Hematopoietic multipotent progenitor cell treated with erythropoietin and hydrocortisone succinate and interleukin-3 and kit ligand, for 4 days (in vitro differentiated cells): ENCODE data around the gene GATA1.
"Not testable (repeated sequence)": the region's sequence is repeated elsewhere in the genome, so short reads cannot be mapped to it uniquely, and the experiment has no call there.

Experiments used
- DNase-seq: peaks from one replicate; pipeline ENCODE4 v3.0.0-alpha.2; 2015

GATA1 gene

DNA sequence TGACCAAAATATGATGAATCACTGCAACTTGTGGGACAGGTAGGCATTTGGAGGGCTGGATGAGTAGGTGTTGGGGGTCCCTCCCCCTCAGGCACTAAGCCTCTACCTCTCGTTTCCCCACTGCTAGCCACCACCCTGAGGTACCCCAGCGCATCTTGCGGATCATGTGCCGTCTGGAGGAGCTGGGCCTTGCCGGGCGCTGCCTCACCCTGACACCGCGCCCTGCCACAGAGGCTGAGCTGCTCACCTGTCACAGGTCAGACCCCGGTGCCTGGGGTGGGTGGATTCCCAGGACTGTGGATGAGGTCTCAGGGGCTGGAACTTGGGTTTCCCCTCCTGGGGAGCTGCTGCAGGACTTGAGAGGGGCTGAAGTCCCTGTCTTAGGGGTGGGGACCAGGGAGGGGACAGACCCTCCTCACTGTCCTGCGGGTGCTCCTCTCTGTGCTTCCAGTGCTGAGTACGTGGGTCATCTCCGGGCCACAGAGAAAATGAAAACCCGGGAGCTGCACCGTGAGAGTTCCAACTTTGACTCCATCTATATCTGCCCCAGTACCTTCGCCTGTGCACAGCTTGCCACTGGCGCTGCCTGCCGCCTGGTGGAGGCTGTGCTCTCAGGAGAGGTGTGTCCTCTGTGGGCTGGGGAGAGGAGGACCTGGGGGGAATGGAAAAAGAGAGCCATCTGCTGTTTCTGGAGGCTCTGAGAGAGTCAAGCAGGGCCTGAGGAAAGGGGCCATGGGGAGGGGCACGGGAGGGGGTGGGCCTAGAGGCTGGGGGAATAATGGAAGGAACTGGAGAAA, 29.8 kb downstream of the GATA1 start:
- no peak for DNase-seq

- no peak for DNase-seq
Observed at GRCh38 chrX:48818098-48818497, 31.7 kb downstream of the GATA1 start.

- DNase-seq = no peak
Observed at GRCh38 chrX:48818866-48819265, 32.5 kb downstream of the GATA1 start.

GRCh38 chrX:48819394-48819793, 33.0 kb downstream of the GATA1 start:
- not testable (repeated sequence) for DNase-seq

DNA sequence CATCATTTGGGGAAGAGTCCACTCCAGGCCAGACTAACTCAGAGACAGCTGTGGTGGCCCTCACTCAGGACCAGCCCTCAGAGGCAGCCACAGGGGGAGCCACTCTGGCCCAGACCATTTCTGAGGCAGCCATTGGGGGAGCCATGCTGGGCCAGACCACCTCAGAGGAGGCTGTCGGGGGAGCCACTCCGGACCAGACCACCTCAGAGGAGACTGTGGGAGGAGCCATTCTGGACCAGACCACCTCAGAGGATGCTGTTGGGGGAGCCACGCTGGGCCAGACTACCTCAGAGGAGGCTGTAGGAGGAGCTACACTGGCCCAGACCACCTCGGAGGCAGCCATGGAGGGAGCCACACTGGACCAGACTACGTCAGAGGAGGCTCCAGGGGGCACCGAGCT, 36.7 kb downstream of the GATA1 start:
- no peak for DNase-seq

- DNase-seq = no peak
Observed at GRCh38 chrX:48824066-48824465, 37.7 kb downstream of the GATA1 start.

DNA sequence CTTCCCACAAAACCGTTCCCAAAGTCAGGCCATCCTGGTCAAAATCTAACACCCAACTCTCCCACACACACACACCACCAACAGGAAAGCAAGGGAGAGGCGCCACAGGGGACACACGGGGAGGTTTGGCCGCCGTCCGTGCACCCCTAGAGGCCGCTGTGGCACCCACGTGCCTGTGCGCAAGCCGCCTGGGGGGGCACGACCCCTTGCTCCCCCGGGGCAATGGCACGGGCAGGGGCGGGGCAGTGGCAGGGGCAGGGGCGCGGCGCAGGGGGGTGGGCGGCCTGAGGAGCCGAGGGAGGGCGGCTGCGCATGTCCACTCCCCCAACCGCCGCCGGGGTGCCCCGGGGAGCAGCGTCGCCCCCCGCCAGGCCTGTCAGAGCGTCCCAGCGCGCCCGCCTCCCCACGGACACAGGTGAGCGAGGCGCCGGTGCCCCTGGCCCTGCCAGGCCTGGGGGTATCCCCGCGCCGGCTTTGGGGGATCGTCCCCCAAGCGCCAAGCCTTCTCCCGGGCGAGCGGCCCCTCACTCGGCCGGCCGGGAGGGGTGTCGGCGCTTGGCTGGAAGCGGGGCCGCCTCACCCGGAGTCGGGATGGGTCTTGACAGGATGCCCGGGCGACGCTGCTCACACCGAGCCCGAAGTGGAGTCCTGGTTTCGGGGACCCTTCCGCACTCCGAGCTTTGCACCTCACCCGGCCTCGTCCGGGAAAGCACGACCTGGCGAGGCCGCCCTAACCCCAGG, 39.9 kb downstream of the GATA1 start, which contains the start of gene ERAS:
ERAS (plus strand) TSS at position 379 of the 741 bp plus-strand sequence. CDS start 2,611 bp downstream, outside the sequence.
- DNase-seq = peak; percentile 41

DNA sequence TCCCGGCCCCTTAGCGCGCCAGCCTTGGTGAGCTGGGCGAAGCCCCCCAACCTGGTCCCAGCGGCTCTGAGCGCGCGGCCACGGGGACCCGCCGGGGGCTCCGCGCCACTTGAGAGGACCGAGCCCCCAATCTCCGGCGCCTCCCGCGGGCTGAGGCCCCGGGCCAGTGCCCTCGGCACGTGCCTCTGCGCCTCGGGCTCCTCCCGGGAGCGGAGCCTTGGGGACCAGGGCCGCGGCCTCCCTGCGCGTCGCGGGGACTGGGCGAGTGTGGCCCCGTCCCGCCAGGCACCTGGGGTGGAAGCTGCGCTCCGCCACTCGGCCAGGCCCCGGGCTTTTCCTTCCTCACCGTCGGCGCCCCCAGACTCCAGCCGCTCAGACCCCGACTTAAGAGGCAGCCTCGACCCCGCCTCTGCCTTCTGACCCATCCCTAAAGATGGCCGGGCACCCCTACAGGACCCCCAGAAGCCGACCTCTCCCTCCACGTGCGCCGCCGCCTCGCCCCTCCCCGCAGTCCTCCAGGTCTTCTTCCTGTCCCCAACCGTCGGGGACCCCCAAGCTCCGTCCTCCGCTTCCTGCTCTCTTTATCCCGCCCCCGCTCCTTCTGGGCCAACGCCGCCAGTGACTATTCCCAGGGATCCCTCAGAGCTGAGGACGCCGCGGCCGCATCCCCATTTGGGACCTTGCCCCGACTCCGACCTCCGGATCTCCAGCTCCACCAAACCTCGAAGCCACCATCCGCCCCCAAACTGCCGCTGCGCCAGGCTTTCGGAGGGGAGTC, 40.7 kb downstream of the GATA1 start:
- DNase-seq = no peak

DNA sequence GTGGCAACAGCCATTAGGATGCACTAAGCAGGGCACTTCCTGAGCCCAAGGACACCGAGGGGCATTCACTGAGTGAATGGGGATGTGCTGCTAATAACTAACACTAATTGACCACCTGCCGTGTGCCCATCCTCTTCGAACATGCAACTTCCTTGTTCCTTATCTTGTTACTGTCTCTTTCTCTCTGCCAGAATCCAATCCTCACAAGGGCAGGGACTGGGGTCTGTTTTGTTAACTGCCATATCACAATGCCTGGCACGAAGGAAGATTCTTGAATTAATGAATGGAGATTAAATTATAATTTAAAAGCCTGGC, 41.2 kb downstream of the GATA1 start:
- no peak for DNase-seq

GRCh38 chrX:48829016-48829735, 42.8 kb downstream of the GATA1 start:
- DNase-seq = no peak

GRCh38 chrX:48831136-48831908, 44.9 kb downstream of the GATA1 start:
- DNase-seq = no peak

DNA sequence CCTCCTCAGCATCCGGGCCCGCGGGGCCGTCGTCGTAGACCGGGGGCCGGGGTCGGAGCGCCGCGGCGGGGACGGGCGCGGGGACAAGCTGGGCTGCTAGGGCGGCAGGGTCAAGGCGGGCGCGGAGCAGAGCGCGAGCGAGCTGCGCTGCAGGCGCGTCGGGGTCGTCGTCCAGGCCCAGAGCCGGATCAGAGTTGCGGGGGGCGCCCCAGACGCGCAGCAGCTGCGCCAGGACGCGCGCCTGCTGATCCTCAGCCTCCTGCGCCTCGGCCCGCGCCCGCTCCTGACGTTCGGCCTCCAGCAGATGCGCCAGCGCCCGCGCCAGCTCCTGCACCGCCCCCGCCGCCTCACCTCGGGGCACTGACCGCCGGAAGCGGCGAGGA, 45.5 kb downstream of the GATA1 start:
- DNase-seq = no peak

GRCh38 chrX:48833542-48834138, 47.2 kb downstream of the GATA1 start:
- DNase-seq = peak; percentile 42

DNA sequence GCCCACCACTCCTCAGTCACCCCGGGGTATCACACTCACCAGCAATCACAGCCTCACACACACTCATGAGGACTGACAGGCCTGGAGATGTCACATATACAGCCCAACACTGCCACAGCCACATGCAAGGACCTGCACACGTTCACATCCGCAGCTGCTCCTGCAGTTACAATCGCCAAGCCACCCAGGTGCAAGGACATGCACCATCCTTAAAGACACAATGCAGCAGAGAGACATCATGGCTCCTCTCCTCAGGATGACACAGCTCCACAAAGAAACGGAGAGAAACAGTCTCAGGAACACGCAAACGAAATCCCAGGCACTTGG, 48.0 kb downstream of the GATA1 start:
- no peak for DNase-seq

- DNase-seq = no peak
Observed at GRCh38 chrX:48835524-48836329, 49.3 kb downstream of the GATA1 start, which contains the start of gene PCSK1N. Gene PCSK1N (minus strand): TSS chrX:48835610. CDS start chrX:48835532, 78 bp downstream.

- DNase-seq = no peak
Observed at GRCh38 chrX:48839686-48840085, 53.3 kb downstream of the GATA1 start.
